Measurements from ENCODE around the gene TAS2R41.

The TAS2R41 gene

GRCh38 chr7:143477501-143478150 is at the start of gene TAS2R41:
TSS of gene TAS2R41 (plus strand) at chr7:143477873. CDS start at chr7:143477873, 0 bp downstream.
- DNase-seq: no peak

- DNase-seq: peak; percentile 75
These were observed 47.6 kb upstream of the TAS2R41 start for GRCh38 chr7:143429770-143430698.

- DNase-seq: no peak
These were observed 46.6 kb upstream of the TAS2R41 start for GRCh38 chr7:143431109-143431508.

- DNase-seq: no peak
These were observed 43.9 kb upstream of the TAS2R41 start for GRCh38 chr7:143433759-143434158.

- DNase-seq: peak; percentile 40
These were observed 43.0 kb upstream of the TAS2R41 start for GRCh38 chr7:143434660-143435059.

- DNase-seq: no peak
These were observed 42.4 kb upstream of the TAS2R41 start for GRCh38 chr7:143435266-143435665.

- DNase-seq: no peak
These were observed 41.2 kb upstream of the TAS2R41 start for GRCh38 chr7:143436325-143436946.

- no peak for DNase-seq
These were observed 40.1 kb upstream of the TAS2R41 start for GRCh38 chr7:143437578-143437977.

GRCh38 chr7:143439866-143440265 is 37.8 kb upstream of the TAS2R41 start:
- no peak for DNase-seq

GRCh38 chr7:143443153-143443552 is 34.5 kb upstream of the TAS2R41 start, which contains the start of gene TAS2R60:
TSS of gene TAS2R60 (plus strand) at chr7:143443453. CDS start at chr7:143443453, 0 bp downstream.
- DNase-seq: no peak

- no peak for DNase-seq
These were observed 33.5 kb upstream of the TAS2R41 start for GRCh38 chr7:143444063-143444782.

GRCh38 chr7:143444785-143445184 is 32.9 kb upstream of the TAS2R41 start:
- no peak for DNase-seq

- no peak for DNase-seq
These were observed 30.2 kb upstream of the TAS2R41 start for GRCh38 chr7:143447466-143447865.

GRCh38 chr7:143448429-143448828 is 29.2 kb upstream of the TAS2R41 start:
- DNase-seq: no peak

- no peak for DNase-seq
These were observed 27.9 kb upstream of the TAS2R41 start for GRCh38 chr7:143449793-143450192.

GRCh38 chr7:143451122-143451521 is 26.6 kb upstream of the TAS2R41 start:
- DNase-seq: no peak

GRCh38 chr7:143451746-143452145 is 25.9 kb upstream of the TAS2R41 start:
- DNase-seq: no peak

GRCh38 chr7:143452495-143452894 is 25.2 kb upstream of the TAS2R41 start:
- DNase-seq: peak; percentile 38

GRCh38 chr7:143454091-143454680 is 23.5 kb upstream of the TAS2R41 start:
- DNase-seq: no peak

- no peak for DNase-seq
These were observed 22.2 kb upstream of the TAS2R41 start for GRCh38 chr7:143455491-143455890.

GRCh38 chr7:143455942-143456341 is 21.7 kb upstream of the TAS2R41 start:
- no peak for DNase-seq
